H54 (cell line): Measurements from ENCODE around the gene TNFRSF9.
"Not testable (repeated sequence)": the region's sequence is repeated elsewhere in the genome, so short reads cannot be mapped to it uniquely, and the experiment has no call there.

Source experiments
- DNase-seq: peaks from one replicate; pipeline ENCODE4 v3.0.0; 2011; ENCODE audit warnings: low spot score, mixed read lengths; ENCODE audit not compliant: insufficient read length
- FAIRE-seq: peaks from 3 replicates; lab custom pipeline; 2011; peaks lifted over from hg19 to GRCh38; lab: Jason Lieb, UNC
- POLR2A ChIP-seq: IDR thresholded peaks from 2 replicates; pipeline ENCODE4 v1.6.1; 2011; ENCODE audit warnings: low read depth, mild to moderate bottlenecking, low read length

TNFRSF9 gene

GRCh38 chr1:7919880-7920279 is 20.8 kb downstream of the TNFRSF9 start:
- TF ChIP-seq POLR2A = no peak
- DNase-seq = no peak
- FAIRE-seq = no peak

GRCh38 chr1:7917971-7918370 is 22.7 kb downstream of the TNFRSF9 start:
- FAIRE-seq, DNase-seq: not testable (repeated sequence)

DNA sequence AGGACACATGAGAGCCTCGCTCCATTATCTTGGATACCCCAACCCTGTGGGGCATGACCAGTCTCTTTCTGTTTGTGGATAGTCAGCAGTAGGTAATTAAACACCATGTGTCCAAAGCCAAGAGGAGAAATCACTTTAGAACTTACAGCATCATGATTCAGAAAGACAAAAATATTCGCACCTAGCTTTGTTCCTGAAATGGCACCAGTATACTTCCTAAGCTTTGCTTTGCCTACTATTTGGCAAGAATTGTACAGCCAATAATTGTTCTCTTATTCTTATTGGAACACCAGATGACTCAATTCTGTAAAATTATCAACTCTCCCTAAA is 24.2 kb downstream of the TNFRSF9 start:
- no peak for TF ChIP-seq POLR2A
- no peak for DNase-seq
- FAIRE-seq = no peak

GRCh38 chr1:7915826-7916500 is 24.7 kb downstream of the TNFRSF9 start:
- FAIRE-seq (no peak), DNase-seq (no peak)
- TF ChIP-seq POLR2A = no peak

DNA sequence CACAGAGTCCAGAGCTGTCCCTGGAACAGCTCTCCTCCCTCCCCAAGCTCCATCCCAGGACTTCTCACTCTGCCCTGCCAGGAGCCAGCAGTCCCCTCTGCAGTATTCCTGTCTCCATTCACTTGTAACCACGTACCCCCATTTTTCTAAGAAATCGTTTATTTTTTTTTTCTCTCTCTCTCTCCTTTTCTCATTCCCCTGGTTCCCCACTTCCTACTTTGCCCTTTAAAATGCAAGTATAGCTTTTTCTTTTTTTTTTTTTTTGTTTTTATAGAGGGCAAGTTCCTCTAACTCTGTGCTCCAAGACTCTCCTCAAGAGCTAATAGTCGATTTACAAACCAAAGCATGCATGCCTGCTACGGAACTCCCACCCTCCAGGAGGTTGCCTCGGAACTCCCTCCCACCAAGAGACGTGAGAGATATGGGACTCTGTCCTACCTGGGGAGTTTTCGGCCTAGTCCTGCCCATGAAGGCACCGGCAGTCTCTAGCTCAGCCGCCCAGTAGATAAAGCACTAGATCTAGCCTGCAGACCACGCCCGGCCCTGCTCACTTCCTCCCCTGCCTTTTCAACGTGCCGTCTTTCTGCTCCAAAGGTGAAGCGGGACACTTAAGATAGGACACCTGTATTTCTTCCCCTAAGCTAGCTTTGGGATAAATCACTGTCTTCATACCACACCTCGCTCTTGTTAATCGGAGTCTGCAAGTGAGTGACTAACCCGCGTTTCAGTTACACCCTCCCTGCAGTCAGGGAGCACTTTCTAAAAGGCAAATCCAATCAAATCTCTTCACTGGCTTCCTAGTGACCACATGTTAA is 27.7 kb downstream of the TNFRSF9 start:
- TF ChIP-seq POLR2A = no peak
- DNase-seq (no peak), FAIRE-seq (no peak)

DNA sequence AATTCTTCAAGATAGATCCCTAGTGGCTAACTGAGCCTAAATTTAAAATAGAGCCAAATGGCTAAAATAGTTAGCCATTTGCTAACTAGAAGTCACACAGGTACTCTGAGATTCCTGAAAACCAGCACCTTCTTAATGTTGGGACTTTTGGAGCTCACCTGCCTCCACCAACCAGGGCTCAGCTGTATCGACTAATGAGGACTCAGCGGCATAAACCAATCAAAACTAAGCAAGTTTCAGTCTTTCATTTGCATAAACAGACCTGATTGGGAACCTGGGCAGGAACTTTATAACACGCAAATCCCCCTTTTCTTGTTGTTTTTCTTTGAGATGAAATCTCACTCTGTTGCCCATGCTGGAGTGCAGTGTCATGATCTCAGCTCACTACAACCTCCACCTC is 28.5 kb downstream of the TNFRSF9 start:
- FAIRE-seq = no peak
- no peak for DNase-seq
- no peak for TF ChIP-seq POLR2A

DNA sequence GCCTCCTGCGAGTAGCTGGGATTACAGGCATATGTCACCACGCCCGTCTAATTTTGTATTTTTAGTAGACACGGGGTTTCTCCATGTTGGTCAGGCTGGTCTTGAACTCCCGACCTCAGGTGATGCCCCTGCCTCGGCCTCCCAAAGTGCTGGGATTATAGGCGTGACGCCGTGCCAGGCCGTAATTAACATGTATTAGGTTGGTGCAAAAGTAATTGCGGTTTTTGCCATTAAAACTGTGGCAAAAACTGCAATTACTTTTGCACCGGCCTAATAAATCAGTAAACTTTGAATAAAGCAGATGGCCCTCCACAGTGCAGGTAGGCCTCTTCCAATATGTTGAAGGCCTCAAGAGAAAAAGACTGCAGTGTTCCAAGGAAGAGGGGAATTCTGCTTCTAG is 35.4 kb downstream of the TNFRSF9 start:
- no peak for FAIRE-seq
- no peak for DNase-seq
- no peak for TF ChIP-seq POLR2A

DNA sequence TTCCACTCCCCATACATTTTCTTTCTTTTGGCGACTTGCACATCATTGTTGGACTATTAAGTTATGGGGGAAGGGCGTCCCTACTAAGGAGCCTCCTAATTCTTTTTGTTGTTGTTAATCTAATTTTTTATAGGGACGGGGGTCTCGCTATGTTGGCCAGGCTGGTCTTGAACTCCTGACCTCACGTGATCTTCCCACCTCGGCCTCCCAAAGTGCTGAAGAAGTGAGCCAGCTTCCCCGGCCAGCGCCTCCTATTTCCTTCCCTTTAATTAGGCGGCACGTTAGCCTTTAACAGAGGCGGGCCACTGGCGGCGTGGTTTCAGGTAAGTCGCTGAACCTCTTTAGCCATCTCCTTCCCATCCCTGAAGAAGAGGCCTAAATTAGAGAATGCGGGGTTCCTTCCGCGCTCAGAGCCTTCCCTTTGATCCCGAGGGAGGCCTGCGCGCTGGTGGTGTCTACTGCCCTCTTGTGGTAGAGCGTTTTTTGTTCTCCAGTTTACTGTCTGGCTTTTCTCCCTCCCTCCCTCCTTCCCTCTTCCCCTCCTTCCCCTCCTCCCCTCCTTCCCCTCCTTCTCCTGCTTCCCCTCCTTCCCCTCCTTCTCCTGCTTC is 38.1 kb downstream of the TNFRSF9 start:
- FAIRE-seq = peak; percentile 87
- DNase-seq = peak; percentile 42
- no peak for TF ChIP-seq POLR2A

DNA sequence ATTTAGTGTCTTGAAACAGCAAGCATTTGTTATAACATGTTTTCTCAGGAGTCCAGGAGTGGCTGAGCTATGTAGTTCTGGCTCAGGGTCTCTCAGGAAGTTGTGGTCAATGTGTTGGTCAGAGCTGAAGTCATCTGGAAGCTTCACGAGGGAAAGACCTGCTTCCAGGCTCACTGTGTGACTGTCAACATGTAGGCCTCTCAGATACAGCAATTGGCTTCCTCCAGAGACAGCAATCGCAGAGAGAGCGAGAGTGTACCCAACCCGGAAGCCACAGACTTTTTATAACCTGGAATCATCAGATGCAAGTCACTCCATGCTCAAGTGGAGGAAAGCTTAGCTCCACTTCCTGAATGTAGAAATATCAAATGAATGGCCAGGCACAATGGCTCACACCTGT is 40.9 kb downstream of the TNFRSF9 start:
- no peak for TF ChIP-seq POLR2A
- no peak for DNase-seq
- no peak for FAIRE-seq

DNA sequence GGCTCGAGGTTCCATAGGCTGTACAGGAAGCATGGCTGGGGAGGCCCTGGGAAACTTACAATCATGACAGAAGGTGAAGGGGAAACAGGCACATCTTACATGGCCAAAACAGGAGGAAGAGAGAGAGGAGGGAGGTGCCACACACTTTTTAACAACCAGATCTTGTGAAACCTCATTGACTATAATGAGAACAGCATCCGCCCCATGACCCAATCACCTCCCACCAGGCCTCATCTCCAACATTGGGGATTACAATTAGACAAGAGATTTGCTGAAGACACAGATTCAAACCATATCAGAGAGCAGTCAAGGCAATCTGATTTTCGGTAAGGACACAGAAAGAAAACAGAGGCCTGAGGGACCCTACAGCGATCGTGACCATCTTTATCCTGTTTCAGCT is 41.7 kb downstream of the TNFRSF9 start:
- DNase-seq = no peak
- FAIRE-seq = no peak
- no peak for TF ChIP-seq POLR2A

- no peak for TF ChIP-seq POLR2A
- FAIRE-seq (no peak), DNase-seq (no peak)
Measured at GRCh38 chr1:7896994-7897393, 43.6 kb downstream of the TNFRSF9 start.

GRCh38 chr1:7893529-7894180 is 47.0 kb downstream of the TNFRSF9 start:
- FAIRE-seq = peak; percentile 82
- no peak for DNase-seq
- TF ChIP-seq POLR2A = no peak

DNA sequence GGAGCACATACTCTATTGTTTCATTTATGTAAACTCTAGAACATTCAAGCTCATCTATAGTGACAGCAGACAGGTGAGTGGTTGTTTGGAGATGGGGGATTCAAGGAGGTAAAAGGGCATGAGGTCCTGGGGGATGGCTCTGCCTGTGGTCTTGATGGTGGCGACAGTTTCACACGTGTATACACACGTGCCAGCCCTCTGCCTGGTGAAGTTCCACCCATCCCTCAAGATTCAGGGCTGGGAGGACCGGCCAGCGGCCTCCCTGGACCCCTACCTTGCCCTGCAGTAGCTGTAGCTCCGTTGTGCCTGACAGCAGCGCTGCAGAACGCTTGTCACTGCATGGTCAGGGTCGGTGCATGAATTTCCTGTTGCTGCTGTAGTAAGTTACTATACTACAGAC is 48.8 kb downstream of the TNFRSF9 start:
- FAIRE-seq (no peak), DNase-seq (no peak)
- TF ChIP-seq POLR2A = no peak

DNA sequence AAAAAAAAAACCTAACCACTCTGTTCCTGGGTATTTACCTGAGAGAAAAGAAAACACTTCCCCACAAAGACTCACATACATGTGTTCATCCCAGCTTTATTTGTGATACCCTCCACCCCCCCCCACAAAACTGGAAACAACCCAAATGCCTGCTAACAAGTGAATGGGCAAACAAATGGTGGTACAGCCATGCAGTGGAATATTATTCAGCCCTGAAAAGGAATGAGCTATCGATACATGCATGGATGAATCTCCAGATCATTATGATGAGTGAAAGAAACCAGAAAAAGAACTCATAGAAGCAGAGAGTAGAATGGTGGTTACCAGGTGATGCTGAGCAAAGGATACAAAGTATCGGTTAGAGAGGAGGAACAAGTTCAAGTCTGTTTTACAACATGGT is 49.8 kb downstream of the TNFRSF9 start:
- no peak for FAIRE-seq

More for the DNA sequence above, 49.8 kb downstream of the TNFRSF9 start:
- TF ChIP-seq POLR2A = no peak
- no peak for DNase-seq
